HG02943 (cell line): ENCODE measurements around the gene WIPF1.

Experiments
- ATAC-seq: cut with Tn5 transposase; IDR thresholded peaks from one replicate; pipeline ENCODE4 v1.9.1; 2021; ENCODE audit warnings: mild to moderate bottlenecking, low read depth, moderate library complexity; ENCODE audit not compliant: unreplicated experiment

Gene WIPF1

DNA sequence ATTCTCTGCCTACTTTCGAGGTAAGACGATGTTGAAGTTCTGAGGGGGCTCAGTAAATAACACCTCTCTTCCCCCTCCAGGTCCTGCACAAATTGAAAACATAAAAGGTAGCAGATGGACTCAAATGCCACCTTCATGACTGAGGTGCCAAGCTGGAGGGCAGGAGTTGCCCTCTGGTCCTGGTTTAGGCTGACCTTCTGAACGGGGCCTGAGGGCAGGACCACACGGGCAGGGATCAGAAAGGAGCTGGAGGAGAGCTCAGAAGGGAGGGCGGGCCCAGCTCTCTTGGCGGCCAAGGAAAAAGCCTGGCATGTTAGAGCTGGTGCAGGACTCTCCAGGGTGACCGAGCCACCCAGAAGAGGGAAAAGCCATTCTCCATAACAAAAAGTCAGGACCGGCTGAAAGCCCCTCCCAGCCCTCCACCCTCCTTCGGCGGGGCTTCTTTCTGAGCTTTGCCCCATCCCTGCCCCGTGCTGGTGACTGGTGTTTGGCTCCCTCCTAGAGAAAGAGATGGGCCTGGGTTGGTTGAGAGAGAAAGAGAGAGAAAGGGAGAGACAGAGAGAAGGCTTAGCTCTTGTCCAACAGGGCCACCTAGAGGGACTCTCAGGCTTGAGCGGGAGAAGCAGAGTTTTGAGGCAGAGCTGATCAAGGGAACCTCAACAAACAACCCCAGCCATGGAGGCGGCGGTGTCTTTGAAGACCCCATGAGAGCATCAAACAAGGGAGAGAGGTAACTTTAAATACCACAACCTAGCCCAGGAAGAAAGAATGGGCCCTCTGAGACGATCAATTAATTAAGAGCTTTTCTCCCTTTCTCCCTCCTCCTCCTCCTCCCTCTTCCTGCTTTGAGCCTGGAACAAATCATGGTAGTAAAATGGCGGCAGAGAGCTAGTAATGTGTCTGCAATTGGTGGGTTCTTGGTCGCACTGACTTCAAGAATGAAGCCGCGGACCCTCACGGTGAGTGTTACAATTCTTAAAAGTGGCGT, 50.8 kb downstream of the WIPF1 start:
- no peak for ATAC-seq

GRCh38 chr2:174545240-174545639, 52.4 kb downstream of the WIPF1 start:
- no peak for ATAC-seq

DNA sequence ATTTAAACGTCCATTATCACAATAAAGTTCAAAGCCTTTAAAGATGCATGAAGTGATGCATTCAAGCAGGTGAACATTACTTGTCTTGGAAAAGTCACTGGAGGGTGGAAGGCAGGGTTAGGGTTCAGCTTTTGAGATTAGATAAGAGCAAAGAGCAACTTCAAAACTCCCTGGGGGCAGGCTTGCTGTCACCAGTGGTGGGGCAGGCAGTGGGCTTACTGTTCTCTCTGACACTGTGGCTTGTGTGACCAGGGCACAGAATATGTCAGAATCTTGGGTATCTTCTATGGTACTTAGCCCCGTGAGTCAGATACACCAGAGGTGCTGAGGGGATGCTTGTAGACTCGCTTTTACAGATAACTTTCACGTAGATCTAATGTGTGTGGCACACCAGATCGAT, 52.8 kb downstream of the WIPF1 start:
- no peak for ATAC-seq

- no peak for ATAC-seq
These were observed 53.4 kb downstream of the WIPF1 start for GRCh38 chr2:174544156-174544555.

DNA sequence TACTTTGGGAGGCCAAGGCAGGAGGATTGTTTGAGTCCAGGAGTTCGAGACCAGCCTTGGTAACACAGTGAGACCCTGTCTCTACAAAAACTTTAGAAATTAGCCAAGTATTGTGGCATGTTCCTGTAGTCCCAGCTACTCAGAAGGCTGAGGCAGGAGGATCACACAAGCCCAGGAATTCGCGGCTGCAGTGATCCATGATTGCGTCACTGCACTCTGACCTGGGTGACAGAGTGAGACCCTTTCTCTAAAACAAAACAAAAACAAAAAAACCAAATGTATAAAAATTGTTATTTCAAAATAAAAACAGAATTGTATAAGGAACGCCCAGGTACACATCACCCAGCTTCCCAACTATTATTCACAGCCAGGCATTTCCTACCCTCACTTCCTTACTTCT, 56.7 kb downstream of the WIPF1 start:
- no peak for ATAC-seq

GRCh38 chr2:174535757-174536703, 61.6 kb downstream of the WIPF1 start:
- ATAC-seq: no peak

GRCh38 chr2:174535083-174535482, 62.5 kb downstream of the WIPF1 start:
- ATAC-seq: no peak

GRCh38 chr2:174529916-174530315, 67.7 kb downstream of the WIPF1 start:
- ATAC-seq: no peak

DNA sequence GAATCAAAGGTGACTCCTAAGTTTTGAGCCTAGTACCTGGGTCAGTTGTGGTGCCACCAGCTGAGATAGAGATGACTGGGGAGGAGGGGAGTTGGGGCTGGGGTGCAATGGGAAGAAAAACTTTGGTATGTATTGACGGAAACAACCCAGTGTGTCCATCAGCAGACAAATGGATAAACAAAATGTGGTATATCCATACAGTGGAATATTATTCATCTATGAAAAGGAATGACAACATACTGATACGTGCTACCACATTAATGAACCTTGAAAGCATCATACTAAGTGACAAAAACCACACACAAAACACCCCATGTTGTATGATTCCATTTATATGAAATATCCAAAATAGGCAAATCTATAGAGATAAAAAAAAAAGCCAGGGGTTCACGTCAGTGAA, 69.6 kb downstream of the WIPF1 start:
- ATAC-seq: no peak

- ATAC-seq: no peak
These were observed 70.4 kb downstream of the WIPF1 start for GRCh38 chr2:174527101-174527721.

- no peak for ATAC-seq
These were observed 73.1 kb downstream of the WIPF1 start for GRCh38 chr2:174524527-174524926.

DNA sequence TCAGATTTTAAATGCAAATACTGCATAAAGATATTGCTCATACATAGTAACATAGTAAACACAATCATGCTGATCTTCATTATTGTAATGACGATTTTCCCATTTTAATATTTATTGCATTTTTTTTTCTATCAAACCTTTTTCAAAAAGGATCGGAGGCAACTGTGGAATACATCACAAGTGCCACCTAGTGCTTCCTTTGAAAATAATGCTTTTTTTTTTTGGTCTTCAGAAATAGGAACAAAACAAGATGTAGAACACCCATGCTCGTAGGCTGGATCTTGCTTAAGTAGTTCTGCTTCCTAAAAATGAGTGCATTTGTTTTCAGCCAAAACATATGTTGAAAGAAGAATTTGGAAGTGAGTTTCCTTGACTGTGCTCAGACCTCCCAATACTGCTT, 75.1 kb downstream of the WIPF1 start:
- no peak for ATAC-seq

GRCh38 chr2:174518395-174518794, 79.2 kb downstream of the WIPF1 start:
- ATAC-seq: no peak

DNA sequence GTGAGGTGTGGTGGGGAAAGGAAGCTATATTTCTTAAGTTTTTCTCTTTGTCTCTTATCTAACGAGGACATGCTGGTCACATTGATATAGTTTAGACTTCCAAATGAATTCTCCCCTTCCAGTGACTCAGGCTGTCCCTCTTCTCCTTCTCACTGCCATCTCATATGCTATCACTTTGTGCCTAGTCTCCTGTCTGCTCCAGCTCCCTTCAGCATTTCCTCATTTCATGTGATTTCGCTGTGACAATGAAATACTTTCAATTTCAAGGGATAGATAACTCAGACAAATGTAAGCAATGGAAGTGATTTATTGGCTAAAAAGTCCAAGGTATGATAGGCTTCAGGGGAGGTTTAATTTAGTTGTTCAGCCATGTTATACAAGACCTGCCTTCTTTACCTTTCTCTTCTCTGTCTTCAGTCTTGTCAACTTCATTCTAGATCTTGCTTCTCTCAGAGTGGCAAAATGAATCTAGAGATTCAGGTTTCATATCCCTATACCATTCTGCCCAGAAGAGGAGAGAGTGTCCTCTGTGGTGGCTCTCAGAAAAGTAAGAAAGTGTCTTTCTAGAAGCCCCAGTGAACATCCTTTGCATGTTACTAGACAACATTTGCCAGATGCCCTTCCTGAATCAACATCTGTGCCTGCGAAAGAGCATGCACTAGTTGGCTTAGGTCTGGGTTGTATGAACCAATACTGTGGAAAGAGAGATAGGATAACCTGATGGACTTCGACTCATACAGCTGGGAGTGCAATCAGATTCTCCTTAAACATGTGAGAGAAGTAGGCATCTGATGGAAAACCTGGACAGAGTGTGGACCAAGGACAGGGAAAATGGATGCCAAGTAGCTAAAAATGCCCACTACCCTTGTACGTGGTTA, 80.9 kb downstream of the WIPF1 start:
- ATAC-seq: no peak

DNA sequence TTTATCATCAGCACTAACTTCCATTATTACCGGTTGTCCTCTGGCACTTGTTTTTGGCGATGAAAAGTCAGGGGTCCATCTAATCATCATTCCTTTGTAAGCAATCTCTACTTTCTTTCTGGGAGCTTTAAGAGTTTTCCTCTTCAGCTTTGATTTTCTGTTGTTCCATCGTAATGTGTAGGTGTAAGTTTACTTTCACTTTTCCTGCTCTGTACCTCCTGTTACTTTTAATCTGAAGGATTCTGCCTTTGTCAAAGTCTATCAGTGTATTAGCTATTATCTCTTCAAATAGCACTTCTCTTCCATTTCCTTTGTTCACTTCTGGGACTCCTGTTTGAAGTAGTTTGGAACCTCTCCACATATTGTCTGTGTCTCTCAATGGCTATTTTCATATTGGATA, 85.3 kb downstream of the WIPF1 start:
- ATAC-seq: no peak

GRCh38 chr2:174511580-174512260, 85.9 kb downstream of the WIPF1 start:
- no peak for ATAC-seq

DNA sequence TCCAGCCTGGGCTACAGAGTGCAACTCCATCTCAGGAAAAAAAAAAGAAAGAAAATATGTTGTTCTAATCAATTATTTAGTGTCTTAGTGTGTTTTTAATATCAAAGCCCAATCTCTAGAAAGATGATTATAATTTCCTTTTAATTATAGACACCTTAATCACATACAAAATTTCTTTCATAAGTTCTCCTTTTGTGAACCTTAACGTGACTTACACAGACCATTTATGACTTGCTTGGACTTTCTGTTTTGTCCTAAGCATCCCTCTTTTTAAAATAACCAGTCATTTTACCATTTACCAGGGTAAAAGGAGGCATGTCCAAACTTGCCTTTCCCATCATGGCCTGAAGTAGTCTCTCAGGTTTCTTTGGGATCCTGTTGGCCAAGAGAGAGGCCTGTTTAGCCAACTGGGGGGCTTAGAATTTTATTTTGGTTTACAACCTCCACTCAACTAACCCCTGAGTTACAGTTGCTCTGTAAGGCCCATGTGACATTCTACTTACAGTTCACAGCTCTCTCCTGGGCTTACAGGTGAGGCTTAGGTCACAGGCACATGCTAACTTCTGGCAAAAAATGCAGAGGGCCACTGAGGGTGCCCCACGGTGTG, 86.9 kb downstream of the WIPF1 start:
- ATAC-seq: no peak
